ENCODE measurements around the gene RMND5A.

Gene RMND5A

GRCh38 chr2:86768189-86768949, 48.3 kb downstream of the RMND5A start:
- no peak for DNase-seq

GRCh38 chr2:86769838-86770237, 49.7 kb downstream of the RMND5A start:
- no peak for DNase-seq

- DNase-seq: no peak
Observed at GRCh38 chr2:86770816-86771301, 50.8 kb downstream of the RMND5A start.

- DNase-seq: no peak
Observed at GRCh38 chr2:86772611-86773010, 52.5 kb downstream of the RMND5A start.

- no peak for DNase-seq
Observed at GRCh38 chr2:86774862-86775261, 54.8 kb downstream of the RMND5A start.

GRCh38 chr2:86775338-86775737, 55.2 kb downstream of the RMND5A start:
- DNase-seq: no peak

- no peak for DNase-seq
Observed at GRCh38 chr2:86776532-86776931, 56.4 kb downstream of the RMND5A start.

- no peak for DNase-seq
Observed at GRCh38 chr2:86778957-86779356, 58.9 kb downstream of the RMND5A start.

- no peak for DNase-seq
Observed at GRCh38 chr2:86779971-86780370, 59.9 kb downstream of the RMND5A start.

GRCh38 chr2:86781363-86781762, 61.3 kb downstream of the RMND5A start:
- DNase-seq: no peak

GRCh38 chr2:86782748-86783147, 62.7 kb downstream of the RMND5A start:
- DNase-seq: no peak

GRCh38 chr2:86783615-86784339, 63.7 kb downstream of the RMND5A start:
- DNase-seq: no peak

GRCh38 chr2:86785456-86785855, 65.4 kb downstream of the RMND5A start:
- DNase-seq: no peak

GRCh38 chr2:86786001-86786536, 66.0 kb downstream of the RMND5A start:
- no peak for DNase-seq

GRCh38 chr2:86787736-86788135, 67.6 kb downstream of the RMND5A start:
- no peak for DNase-seq

GRCh38 chr2:86788165-86788564, 68.1 kb downstream of the RMND5A start:
- no peak for DNase-seq

GRCh38 chr2:86788881-86789686, 69.0 kb downstream of the RMND5A start:
- DNase-seq: no peak

GRCh38 chr2:86789687-86790133, 69.6 kb downstream of the RMND5A start:
- no peak for DNase-seq

GRCh38 chr2:86790134-86790675, 70.1 kb downstream of the RMND5A start:
- DNase-seq: no peak

- no peak for DNase-seq
Observed at GRCh38 chr2:86790676-86791572, 70.8 kb downstream of the RMND5A start, which contains the start of gene CD8A. Gene CD8A (minus strand): TSS chr2:86790913. CDS start chr2:86790825, 88 bp downstream.

- no peak for DNase-seq
Observed at GRCh38 chr2:86791573-86791972, 71.5 kb downstream of the RMND5A start.

Measured in central memory CD4-positive, alpha-beta T cell (primary cell).